HepG2 (cell line): ENCODE measurements around the gene COL26A1. TPM values are rescaled to one million over a fixed set of nuclear protein-coding genes. Genes with fewer than 3 reads are reported as not detected.

Experiments used
- ARID3A ChIP-seq: IDR thresholded peaks from 2 replicates; pipeline ENCODE4 v1.6.1; 2012; ENCODE audit warnings: low read depth, low read length, improper control_type of control experiment
- CEBPG ChIP-seq: IDR thresholded peaks from 2 replicates; pipeline ENCODE4 v1.6.1; 2016
- CTCF ChIP-seq: sonication (generic); formaldehyde crosslinking; IDR thresholded peaks from 2 replicates; pipeline ENCODE4 v1.5.0; 2020; ENCODE audit warnings: mild to moderate bottlenecking, missing genetic modification reagents, moderate library complexity
- ELF3 ChIP-seq: IDR thresholded peaks from 2 replicates; pipeline ENCODE4 v1.6.1; 2016; ENCODE audit warnings: missing genetic modification reagents, missing compliant biosample characterization
- GATAD2A ChIP-seq: IDR thresholded peaks from 2 replicates; pipeline ENCODE4 v1.6.1; 2016
- MBD4 ChIP-seq: IDR thresholded peaks from 2 replicates; pipeline ENCODE4 v1.6.1; 2012; ENCODE audit warnings: low read length, inconsistent platforms, borderline replicate concordance
- NR3C1 ChIP-seq: sonication (generic); formaldehyde crosslinking; IDR thresholded peaks from 2 replicates; pipeline ENCODE4 v1.4.0; 2020; ENCODE audit warnings: missing genetic modification reagents
- RARA ChIP-seq: IDR thresholded peaks from 2 replicates; pipeline ENCODE4 v1.6.1; 2016; ENCODE audit warnings: missing genetic modification reagents, missing compliant biosample characterization
- SIX1 ChIP-seq: sonication (generic); formaldehyde crosslinking; IDR thresholded peaks from 2 replicates; pipeline ENCODE4 v1.4.0; 2020; ENCODE audit warnings: missing genetic modification reagents, borderline replicate concordance
- STAG1 ChIP-seq: sonication (generic); formaldehyde crosslinking; IDR thresholded peaks from 2 replicates; pipeline ENCODE4 v1.4.0; 2020; ENCODE audit warnings: missing genetic modification reagents
- ZBTB7B ChIP-seq: sonication (generic); formaldehyde crosslinking; IDR thresholded peaks from 2 replicates; pipeline ENCODE4 v1.4.0; 2020; ENCODE audit warnings: missing genetic modification reagents
- ZNF251 ChIP-seq: sonication (generic); formaldehyde crosslinking; IDR thresholded peaks from 2 replicates; pipeline ENCODE4 v1.9.0; 2021; ENCODE audit warnings: mild to moderate bottlenecking, missing genetic modification reagents
- ZNF501 ChIP-seq: sonication (generic); formaldehyde crosslinking; IDR thresholded peaks from 2 replicates; pipeline ENCODE4 v1.5.1; 2020; ENCODE audit warnings: mild to moderate bottlenecking, moderate library complexity, missing genetic modification reagents
- ZNF570 ChIP-seq: sonication (generic); formaldehyde crosslinking; IDR thresholded peaks from 2 replicates; pipeline ENCODE4 v1.4.0; 2020; ENCODE audit warnings: mild to moderate bottlenecking, missing genetic modification reagents, borderline replicate concordance
- ZNF572 ChIP-seq: sonication (generic); formaldehyde crosslinking; IDR thresholded peaks from 2 replicates; pipeline ENCODE4 v1.5.1; 2020; ENCODE audit warnings: mild to moderate bottlenecking, missing genetic modification reagents
- ZNF772 ChIP-seq: sonication (generic); formaldehyde crosslinking; IDR thresholded peaks from 2 replicates; pipeline ENCODE4 v1.5.0; 2020; ENCODE audit warnings: mild to moderate bottlenecking, missing genetic modification reagents
- ZNF775 ChIP-seq: sonication (generic); formaldehyde crosslinking; IDR thresholded peaks from 2 replicates; pipeline ENCODE4 v1.4.0; 2020; ENCODE audit warnings: missing genetic modification reagents, mild to moderate bottlenecking, moderate library complexity, borderline replicate concordance
- ZSCAN22 ChIP-seq: sonication (generic); formaldehyde crosslinking; IDR thresholded peaks from 2 replicates; pipeline ENCODE4 v1.4.0; 2020; ENCODE audit warnings: mild to moderate bottlenecking, missing genetic modification reagents
- polyA plus RNA-seq, 8 experiments: library from polyadenylated mRNA; depleted of rRNA in 3 of 8; stranded (reverse) in 7 of 8; unstranded in 1 of 8; fragments of >200 nt; fragmentation: Illumina TruSeq in 4 of 8; extraction: Trizol in 4 of 8; gene quantifications; 2 replicates each; pipeline versions ENCODE4 v1.2.1 to v1.2.3, GENCODE V29; 2011 to 2016; ENCODE audit warnings: low read depth in 4 of 8, missing spikeins in 1 of 8, mixed read lengths in 1 of 8; ENCODE audit not compliant: insufficient read depth in 1 of 8
- total RNA-seq, 5 experiments: library from RNA; depleted of rRNA; stranded (reverse); fragments of >200 nt; fragmentation: Illumina TruSeq; extraction: Trizol; gene quantifications; 2 replicates each; pipeline ENCODE4 v1.2.3, GENCODE V29; 2016; ENCODE audit warnings: low read depth in 1 of 5
- TF ChIP-seq, protein P1 (sequence below): sonication (generic); formaldehyde crosslinking; IDR thresholded peaks from 2 replicates; pipeline ENCODE4 v1.4.0; 2020; ENCODE audit warnings: mild to moderate bottlenecking, missing genetic modification reagents, borderline replicate concordance
- TF ChIP-seq, protein P2 (sequence below): sonication (generic); formaldehyde crosslinking; IDR thresholded peaks from 2 replicates; pipeline ENCODE4 v1.4.0; 2020; ENCODE audit warnings: mild to moderate bottlenecking, low read depth, missing genetic modification reagents

The COL26A1 gene
- total and polyA plus RNA-seq, 2 of the 13 experiments (the other 11 are each of a cell fraction or from before 2014, with no cell fraction given) = 7.8 to 9.2 TPM

DNA sequence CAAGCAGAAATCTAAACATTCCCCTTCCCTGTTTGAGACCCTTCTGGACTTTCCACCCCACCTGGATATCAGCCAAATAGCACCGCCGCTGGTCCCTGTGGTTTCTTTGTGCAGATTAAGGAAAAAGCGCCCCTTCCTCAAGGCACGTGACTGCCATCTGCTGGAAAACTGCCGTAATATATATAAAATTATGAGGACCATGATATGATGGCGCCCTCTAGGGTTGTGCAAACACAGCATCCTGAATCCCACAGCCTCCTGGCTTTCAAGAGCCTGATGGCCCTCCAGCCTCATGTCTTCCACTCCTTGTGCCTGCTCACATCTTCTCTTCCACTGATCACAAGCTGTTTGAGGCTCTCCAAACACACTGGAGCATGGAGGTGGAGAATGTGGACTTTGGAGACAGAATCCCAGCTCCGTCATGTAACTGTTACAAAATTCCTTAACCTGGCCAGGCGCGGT lies 145.1 kb downstream of the COL26A1 start (continued):
- TF ChIP-seq, protein P1, sequence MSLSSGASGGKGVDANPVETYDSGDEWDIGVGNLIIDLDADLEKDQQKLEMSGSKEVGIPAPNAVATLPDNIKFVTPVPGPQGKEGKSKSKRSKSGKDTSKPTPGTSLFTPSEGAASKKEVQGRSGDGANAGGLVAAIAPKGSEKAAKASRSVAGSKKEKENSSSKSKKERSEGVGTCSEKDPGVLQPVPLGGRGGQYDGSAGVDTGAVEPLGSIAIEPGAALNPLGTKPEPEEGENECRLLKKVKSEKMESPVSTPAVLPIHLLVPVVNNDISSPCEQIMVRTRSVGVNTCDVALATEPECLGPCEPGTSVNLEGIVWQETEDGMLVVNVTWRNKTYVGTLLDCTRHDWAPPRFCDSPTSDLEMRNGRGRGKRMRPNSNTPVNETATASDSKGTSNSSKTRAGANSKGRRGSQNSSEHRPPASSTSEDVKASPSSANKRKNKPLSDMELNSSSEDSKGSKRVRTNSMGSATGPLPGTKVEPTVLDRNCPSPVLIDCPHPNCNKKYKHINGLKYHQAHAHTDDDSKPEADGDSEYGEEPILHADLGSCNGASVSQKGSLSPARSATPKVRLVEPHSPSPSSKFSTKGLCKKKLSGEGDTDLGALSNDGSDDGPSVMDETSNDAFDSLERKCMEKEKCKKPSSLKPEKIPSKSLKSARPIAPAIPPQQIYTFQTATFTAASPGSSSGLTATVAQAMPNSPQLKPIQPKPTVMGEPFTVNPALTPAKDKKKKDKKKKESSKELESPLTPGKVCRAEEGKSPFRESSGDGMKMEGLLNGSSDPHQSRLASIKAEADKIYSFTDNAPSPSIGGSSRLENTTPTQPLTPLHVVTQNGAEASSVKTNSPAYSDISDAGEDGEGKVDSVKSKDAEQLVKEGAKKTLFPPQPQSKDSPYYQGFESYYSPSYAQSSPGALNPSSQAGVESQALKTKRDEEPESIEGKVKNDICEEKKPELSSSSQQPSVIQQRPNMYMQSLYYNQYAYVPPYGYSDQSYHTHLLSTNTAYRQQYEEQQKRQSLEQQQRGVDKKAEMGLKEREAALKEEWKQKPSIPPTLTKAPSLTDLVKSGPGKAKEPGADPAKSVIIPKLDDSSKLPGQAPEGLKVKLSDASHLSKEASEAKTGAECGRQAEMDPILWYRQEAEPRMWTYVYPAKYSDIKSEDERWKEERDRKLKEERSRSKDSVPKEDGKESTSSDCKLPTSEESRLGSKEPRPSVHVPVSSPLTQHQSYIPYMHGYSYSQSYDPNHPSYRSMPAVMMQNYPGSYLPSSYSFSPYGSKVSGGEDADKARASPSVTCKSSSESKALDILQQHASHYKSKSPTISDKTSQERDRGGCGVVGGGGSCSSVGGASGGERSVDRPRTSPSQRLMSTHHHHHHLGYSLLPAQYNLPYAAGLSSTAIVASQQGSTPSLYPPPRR = no peak
- TF ChIP-seq GATAD2A (CRISPR knock-in tag) (peak; percentile 56; the same call in 1 of the 2 replicates), ZBTB7B (CRISPR knock-in tag) (peak; percentile 62; the same call in 1 of the 2 replicates), ZNF570 (CRISPR knock-in tag) (0 out of 2 replicates have a peak, but pooled peaks have one; percentile 13), ELF3 (peak; percentile 40; the same call in 1 of the 2 replicates), ZNF501 (CRISPR knock-in tag) (peak; percentile 47; the same call in 1 of the 2 replicates), ZSCAN22 (no peak), ZNF251 (CRISPR knock-in tag) (0 out of 2 replicates have a peak, but pooled peaks have one; percentile 17), ZNF775 (no peak), RARA (0 out of 2 replicates have a peak, but pooled peaks have one; percentile 8), SIX1 (CRISPR knock-in tag) (no peak), CTCF (CRISPR knock-in tag) (peak; percentile 90), ZNF772 (CRISPR knock-in tag) (no peak), MBD4 (no peak), NR3C1 (CRISPR knock-in tag) (no peak), ARID3A (peak; percentile 100), STAG1 (CRISPR knock-in tag) (peak; percentile 82), ZNF572 (CRISPR knock-in tag) (0 out of 2 replicates have a peak, but pooled peaks have one; percentile 58), CEBPG (CRISPR knock-in tag) (peak; percentile 60)
- TF ChIP-seq, protein P2, sequence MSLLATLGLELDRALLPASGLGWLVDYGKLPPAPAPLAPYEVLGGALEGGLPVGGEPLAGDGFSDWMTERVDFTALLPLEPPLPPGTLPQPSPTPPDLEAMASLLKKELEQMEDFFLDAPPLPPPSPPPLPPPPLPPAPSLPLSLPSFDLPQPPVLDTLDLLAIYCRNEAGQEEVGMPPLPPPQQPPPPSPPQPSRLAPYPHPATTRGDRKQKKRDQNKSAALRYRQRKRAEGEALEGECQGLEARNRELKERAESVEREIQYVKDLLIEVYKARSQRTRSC (CRISPR knock-in tag) = no peak
